GM18951 (cell line): ENCODE results near the gene FKBP14.

ENCODE experiments used
- POLR2A ChIP-seq: IDR thresholded peaks from 4 replicates; pipeline ENCODE4 v1.6.1; 2011; ENCODE audit warnings: mild to moderate bottlenecking; ENCODE audit not compliant: insufficient read length, insufficient read depth; ENCODE audit errors: extremely low read depth
- in situ Hi-C: fragments of 300-500 bp; cut with MboI; formaldehyde crosslinking; loops from one replicate; pipeline ENCODE4 v1.12.0; 2022; ENCODE audit warnings: low sequenced_read_pairs, mixed read lengths, inconsistent platforms; ENCODE audit not compliant: unreplicated experiment

Gene FKBP14

DNA sequence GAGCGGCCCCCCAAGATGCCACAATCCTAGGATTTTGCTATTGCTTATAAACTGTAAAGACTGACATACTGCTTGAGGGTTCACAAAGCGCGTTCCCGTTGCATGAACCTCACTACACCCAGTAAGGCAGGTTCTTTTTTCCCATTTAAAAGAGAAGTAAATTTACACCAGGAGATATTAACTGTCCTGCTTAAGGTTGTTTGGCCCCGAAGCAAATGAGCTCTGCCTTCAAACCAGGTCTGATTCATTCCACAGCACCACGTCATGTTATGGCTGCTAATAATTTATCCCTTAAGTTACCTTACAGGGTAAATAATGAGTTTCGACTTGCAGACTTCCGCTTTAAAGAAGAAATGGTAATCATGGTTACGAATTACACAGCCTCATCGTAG, 559 bp upstream of the FKBP14 start:
- in situ Hi-C loops: no loop called here
- TF ChIP-seq POLR2A: no peak

DNA sequence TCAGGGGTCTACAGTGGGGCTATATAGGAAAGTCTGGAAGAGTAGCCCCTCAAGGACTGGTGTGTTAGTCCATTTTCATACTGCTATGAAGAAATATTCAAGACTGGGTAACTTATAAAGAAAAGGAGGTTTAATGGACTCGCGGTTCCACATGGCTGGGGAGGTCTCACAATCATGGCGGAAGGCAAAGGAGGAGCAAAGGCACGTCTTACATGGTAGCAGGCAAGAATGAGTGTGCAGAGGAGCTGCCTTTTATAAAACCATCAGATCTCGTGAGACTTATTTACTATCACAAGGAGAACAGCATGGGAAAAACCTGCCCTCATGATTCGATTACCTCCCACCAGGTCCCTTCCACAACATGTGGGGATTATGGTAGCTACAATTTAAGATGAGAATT, 3.0 kb downstream of the FKBP14 start:
- TF ChIP-seq POLR2A: no peak
- in situ Hi-C loops: no loop called here

DNA sequence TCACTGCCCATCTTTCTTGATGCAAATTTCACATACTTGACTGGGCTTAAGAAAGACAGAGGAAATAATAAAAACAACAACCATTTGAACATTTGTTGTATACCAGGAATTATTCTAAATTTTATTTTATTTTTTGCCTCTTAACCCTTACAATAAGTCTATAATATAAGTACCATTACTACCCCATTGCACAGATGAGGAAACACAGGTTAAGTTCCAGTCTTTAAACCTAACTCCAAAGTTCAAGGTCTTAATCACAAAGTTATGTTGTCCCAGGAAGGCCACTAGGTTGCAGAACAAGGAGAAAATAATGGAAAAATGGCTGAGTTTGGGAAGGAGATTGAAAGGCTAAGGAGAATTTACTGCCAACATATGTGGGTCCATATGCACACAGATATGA, 3.5 kb downstream of the FKBP14 start:
- no peak for TF ChIP-seq POLR2A
- in situ Hi-C loops: no loop called here

DNA sequence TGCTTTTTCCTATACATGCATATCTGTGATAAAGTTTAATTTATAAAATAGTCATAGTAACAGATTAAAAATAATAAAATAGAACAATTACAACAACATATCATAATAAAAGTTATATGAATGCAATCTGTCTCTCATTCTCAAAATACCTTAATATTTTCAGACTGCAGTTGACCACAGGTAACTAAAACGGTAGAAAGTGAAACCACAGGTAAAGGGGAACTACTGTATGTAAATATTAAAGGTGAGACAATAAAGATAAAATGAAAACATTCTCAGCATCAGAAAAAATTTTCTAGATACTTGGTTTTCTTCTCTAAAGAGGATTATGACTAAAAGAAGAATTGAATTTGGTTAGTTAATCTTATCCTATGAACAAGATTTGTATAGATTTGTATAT, 6.0 kb downstream of the FKBP14 start:
- in situ Hi-C loops: no loop called here
- no peak for TF ChIP-seq POLR2A

DNA sequence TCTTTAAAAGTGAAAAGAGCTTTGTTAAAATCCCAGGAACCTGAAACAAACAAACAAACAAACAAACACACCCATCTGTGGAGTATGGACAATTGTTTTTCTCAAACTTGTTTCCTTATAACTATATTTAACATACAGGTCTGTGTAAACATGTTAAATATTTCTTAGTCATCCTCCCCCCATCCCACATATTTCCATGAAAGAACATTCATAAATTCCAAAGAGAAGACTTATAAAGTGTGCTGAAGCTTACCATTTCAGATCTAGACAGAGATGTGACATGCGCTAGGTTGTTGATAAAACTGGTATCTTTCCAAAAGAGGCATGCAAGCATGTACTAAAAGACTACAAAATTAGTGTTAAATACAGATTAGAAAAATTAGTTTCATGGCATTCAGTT, 6.5 kb downstream of the FKBP14 start:
- TF ChIP-seq POLR2A: no peak
- in situ Hi-C loops: no loop called here

DNA sequence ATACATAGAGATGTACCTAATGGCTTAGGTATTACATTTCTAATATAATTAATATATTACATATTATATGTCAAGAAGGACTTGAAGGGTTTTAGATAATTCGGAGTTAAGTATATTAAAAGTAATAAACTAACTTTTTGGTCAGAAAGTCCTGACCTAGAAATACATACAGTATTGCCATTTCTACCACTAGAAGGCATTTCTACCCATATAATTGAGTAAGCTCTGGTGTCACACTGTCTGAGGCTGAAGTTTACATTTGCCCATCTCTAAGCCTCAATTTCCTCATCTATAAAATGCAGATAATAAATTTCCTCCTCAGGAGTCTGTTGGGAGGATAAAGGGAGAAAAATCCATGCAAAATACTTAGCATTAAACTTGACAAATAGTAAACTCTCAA, 7.1 kb downstream of the FKBP14 start:
- in situ Hi-C loops: no loop called here

DNA sequence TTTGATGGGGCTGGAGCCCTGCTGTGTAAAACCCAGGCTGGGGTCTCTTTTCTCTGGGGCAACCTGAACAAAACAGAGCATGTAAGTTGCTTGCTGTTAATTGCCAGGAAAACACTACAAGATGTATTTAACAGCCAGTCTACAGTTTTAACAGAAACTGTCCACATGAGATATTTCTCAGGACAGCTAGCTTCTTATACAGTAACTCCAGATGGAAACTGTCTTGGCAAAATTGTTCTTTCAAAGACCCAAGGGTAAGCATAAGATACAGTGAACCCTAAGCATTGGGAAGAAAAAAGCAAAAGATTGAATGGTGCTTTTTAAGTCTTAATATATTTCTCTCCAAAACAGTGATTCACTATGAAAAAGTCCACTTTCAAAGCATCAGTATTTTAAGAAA, 8.1 kb downstream of the FKBP14 start:
- TF ChIP-seq POLR2A: no peak
- in situ Hi-C loops: no loop called here

More for the DNA sequence above, 7.1 kb downstream of the FKBP14 start:
- no peak for TF ChIP-seq POLR2A

DNA sequence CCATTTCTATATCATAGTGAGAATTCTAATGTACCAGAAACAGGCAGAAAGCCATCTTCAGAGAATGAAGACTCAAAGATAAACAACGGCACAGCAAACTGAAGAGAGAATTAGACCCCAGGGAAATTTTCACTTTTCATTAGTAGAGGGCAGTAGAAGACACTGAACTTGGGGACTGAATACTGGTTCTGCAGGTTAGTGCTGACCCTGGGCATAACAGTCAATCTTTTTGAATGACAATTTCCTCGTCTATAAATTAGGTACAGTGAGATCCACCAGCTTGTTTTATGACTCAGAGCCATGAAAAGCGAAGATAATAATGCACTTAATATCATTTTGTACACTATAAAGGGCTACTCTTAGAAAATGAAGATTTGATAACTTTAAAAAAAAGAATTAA, 13.7 kb downstream of the FKBP14 start:
- in situ Hi-C loops: no loop called here
- TF ChIP-seq POLR2A: no peak

DNA sequence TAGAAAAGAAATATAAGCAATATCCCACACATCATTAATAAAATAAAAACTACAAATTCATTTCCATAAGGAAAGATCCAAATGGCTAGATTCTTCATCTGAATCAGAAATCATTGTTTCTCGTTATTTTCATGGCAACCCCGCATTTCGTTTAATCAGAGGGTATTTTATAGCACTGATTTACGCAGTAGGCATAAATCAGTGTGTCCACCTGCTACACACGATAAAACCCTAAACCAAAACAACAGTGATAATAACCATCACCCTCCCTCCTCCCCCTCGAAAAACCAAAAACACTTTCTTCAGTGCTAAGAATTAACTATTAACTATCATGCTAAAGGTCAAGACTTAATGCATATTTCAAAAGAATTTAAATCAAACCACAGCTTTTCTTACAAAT, 16.5 kb downstream of the FKBP14 start:
- in situ Hi-C loops: no loop called here
- no peak for TF ChIP-seq POLR2A

DNA sequence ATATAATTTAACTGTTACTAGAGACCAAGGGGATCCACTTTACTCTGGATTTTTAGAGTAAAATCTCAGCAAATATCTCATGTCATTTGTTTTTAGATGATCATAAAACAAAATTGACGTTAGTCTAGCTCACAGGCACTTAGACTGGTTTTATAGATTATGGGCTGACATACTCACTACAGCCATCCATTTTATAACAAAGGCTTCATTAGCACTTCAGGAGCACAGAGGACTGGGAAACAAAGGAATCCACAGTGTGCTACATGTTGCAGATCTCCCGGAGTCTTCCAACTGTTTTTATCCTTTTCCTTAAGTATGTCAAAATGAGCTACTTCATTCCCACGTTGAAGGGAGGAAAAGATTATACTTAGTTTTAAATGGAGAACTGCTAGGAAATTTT, 21.0 kb downstream of the FKBP14 start:
- TF ChIP-seq POLR2A: no peak
- in situ Hi-C loops: no loop called here

DNA sequence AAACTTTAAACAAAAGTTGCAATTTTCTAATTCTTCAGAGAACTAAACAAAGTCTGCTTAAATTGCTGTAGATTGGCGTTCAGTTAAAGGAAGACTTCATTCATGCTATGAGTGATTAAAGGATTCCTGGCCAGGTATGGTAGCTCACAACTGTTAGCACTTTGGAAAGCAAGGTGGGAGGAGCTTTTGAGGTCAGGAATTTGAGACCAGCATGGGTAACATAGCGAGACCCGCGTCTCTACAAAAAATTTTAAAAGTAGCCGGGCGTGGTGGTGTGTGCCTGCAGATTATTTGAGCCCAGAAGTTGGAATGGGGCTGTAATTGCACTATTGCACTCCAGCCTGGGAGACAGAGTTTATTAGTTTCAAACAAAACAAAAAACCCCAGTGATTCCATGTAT, 23.4 kb downstream of the FKBP14 start:
- in situ Hi-C loops: no loop called here
- no peak for TF ChIP-seq POLR2A

DNA sequence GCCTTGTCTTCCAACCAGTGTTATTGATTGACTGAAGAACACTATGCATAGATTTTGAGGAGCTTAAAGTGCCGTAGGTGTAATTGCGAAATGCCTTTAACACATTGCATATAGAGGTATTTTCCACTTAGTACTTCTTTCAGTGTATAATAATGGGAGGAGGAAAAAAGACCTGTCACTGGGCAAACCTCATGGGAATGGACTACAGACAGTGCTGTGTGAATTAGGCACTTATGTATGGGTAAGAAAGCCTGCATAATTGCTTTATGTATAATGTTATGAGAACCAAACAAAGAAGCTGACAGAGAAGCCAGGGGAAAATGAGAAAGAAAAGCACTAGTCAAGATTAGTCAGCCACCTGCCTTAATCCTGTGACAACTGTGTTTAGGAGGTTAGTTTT, 24.5 kb downstream of the FKBP14 start:
- TF ChIP-seq POLR2A: no peak
- in situ Hi-C loops: no loop called here

DNA sequence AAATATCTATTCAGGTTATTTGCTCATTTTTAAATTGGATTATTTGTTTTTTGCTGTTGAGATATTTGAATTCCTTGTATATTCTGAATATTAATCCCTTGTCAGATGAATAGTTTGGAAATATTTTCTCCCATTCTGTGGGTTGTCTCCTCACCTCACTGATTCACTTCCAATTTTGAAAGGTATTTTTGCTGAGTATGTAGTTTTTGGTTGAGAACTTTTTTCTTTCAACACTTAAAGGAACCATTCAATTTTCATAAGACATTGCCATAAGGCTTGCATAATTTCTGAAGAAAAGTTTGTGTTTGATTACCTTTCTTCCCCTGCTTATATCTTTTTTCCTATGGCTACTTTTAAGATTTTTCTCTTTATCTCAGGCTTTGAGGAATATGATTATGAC, 28.0 kb downstream of the FKBP14 start:
- in situ Hi-C loops: no loop called here

DNA sequence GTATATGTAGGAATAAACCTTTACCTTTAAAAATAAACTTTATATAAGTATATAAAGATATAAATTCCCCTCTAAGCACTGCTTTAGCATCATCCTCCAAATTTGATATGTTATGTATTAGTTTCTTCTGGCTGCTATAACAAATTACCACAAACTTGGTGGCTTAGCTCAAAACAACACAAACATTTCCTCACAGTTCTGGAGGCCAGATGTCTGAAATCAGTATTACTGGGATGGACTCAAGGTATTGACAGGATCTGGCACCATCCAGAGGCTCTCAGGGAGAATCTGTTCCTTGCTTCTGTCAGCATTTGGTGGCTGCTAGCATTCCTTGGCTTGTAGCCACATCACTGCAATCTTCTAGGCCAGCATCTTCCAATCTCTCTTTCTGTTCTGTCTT, 30.2 kb downstream of the FKBP14 start:
- in situ Hi-C loops: no loop called here
- TF ChIP-seq POLR2A: no peak

More for the DNA sequence above, 28.0 kb downstream of the FKBP14 start:
- TF ChIP-seq POLR2A: no peak

DNA sequence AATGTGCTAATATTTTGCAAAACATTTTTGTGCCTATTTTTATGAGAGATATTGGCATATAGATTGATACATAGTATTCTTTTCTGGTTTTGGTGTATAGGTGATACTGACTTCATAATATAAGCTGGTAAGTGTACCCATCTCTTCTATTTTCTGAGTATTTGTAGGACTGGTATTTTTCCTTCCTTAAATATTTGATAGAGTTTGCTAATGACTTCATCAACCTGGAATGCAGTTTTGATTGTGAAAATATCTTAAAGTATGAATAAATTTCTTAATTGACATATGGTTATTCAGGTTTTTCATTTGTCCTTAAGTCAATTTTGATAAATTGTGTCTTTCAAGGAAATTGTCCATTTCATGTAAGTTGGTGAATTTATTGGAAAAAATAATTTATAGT, 30.9 kb downstream of the FKBP14 start:
- in situ Hi-C loops: no loop called here

More for the DNA sequence above, 30.9 kb downstream of the FKBP14 start:
- TF ChIP-seq POLR2A: no peak
